GM12864 (cell line): ENCODE measurements around the gene MEF2D.

Source experiments
- DNase-seq: peaks from one replicate; pipeline ENCODE4 v3.0.0-alpha.2; 2011; ENCODE audit warnings: low read depth
- H3K4me3 ChIP-seq: 2 replicates; pipeline ENCODE4 v1.5.1; 2011; ENCODE audit warnings: mild to moderate bottlenecking, low read depth, low read length, control low read depth
- CTCF ChIP-seq: IDR thresholded peaks from 2 replicates; pipeline ENCODE4 v1.5.1; 2011; ENCODE audit warnings: low read depth, mild to moderate bottlenecking, moderate library complexity, low read length, control low read depth, inconsistent platforms; ENCODE audit errors: missing control alignments

The MEF2D gene

GRCh38 chr1:156463874-156464273 is 36.7 kb downstream of the MEF2D start:
- TF ChIP-seq CTCF, result no peak
- no peak for DNase-seq
- H3K4me3 ChIP-seq, result no peak overlapping the region

- no peak for TF ChIP-seq CTCF
- DNase-seq, result no peak
- H3K4me3 ChIP-seq, result no peak overlapping the region
These were observed 37.4 kb downstream of the MEF2D start for GRCh38 chr1:156462954-156463795.

GRCh38 chr1:156461781-156462647 is 38.6 kb downstream of the MEF2D start:
- no peak for DNase-seq
- no peak for TF ChIP-seq CTCF
- H3K4me3 ChIP-seq, result no peak overlapping the region

- DNase-seq, result no peak
- no peak overlapping the region for H3K4me3 ChIP-seq
- TF ChIP-seq CTCF, result no peak
These were observed 39.5 kb downstream of the MEF2D start for GRCh38 chr1:156461109-156461508.

- TF ChIP-seq CTCF, result no peak
- no peak for DNase-seq
- no peak overlapping the region for H3K4me3 ChIP-seq
These were observed 40.0 kb downstream of the MEF2D start for GRCh38 chr1:156460525-156460924.

- TF ChIP-seq CTCF, result no peak
- no peak overlapping the region for H3K4me3 ChIP-seq
- DNase-seq, result no peak
These were observed 42.4 kb downstream of the MEF2D start for GRCh38 chr1:156458181-156458503.
